Islet precursor cell (in vitro differentiated cells): ENCODE data around the gene MRGPRG.

Source experiments
- DNase-seq: peaks from one replicate; pipeline ENCODE4 v3.0.0-alpha.2; 2018

Gene MRGPRG

GRCh38 chr11:3225159-3225758 lies 6.6 kb upstream of the MRGPRG start:
- peak; percentile 84 for DNase-seq

DNA sequence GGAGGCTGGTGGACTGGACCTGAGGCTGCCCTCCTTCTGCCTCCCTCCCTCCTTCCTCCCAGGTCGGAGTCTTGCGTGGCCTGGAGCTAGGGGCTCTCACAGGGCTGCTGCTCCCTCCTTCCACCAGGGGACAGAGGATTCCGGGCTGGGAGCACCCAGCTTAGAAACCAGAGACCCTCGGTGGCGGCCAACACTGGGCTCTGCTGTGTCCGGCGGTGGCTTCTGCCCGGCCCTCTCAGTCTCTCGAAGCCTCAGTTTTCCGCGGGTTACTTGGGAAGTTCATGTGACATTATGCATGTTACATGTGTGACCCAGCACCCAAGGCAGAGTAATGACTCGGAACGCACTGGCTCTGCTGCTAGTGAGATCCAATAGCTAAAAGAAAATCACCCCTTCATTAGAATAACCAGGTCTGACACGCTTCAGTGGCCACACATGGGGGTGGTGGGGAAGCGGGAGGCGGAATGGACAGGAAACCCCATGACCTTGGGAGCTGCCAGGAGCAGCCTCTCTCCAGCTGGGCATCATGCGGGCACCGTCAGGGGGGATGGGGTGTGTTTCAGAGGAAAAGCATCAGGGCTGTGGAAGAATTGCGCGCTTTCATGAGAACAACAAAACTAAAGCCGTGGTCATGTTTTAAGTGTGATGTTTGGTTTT lies 5.9 kb upstream of the MRGPRG start:
- DNase-seq = peak; percentile 59

DNA sequence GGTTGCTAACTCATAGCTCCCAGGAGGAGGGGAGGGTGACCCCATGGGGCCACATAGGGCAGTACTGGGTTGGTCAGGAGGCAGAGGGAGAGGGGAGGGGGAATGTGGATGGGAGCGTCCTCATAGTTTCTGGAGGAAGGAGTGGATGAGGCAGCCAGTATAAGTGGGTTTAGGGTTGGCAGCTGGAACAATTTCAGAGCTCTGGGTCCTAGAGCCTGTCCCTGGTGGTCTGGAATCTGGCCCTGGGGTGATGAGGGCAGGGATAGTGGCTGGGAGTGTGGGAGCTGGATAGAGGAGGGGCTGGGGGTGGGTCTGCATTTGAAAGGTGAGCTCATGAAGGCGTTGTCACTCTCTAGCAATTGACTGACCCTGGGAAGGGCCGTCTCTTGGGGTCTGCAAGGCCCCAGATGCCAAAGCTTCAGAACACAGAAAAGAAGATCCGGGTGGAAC lies 5.3 kb upstream of the MRGPRG start:
- DNase-seq = peak; percentile 57

- no peak for DNase-seq
Measured at GRCh38 chr11:3222941-3223915, 4.6 kb upstream of the MRGPRG start.

GRCh38 chr11:3222003-3222855 lies 3.6 kb upstream of the MRGPRG start:
- DNase-seq = no peak

GRCh38 chr11:3221408-3222002 lies 2.9 kb upstream of the MRGPRG start:
- no peak for DNase-seq

- DNase-seq = peak; percentile 50
Measured at GRCh38 chr11:3220521-3221407, 2.2 kb upstream of the MRGPRG start.

GRCh38 chr11:3220101-3220500 lies 1.5 kb upstream of the MRGPRG start:
- peak; percentile 47 for DNase-seq

GRCh38 chr11:3219281-3219892 lies 774 bp upstream of the MRGPRG start:
- peak; percentile 51 for DNase-seq

DNA sequence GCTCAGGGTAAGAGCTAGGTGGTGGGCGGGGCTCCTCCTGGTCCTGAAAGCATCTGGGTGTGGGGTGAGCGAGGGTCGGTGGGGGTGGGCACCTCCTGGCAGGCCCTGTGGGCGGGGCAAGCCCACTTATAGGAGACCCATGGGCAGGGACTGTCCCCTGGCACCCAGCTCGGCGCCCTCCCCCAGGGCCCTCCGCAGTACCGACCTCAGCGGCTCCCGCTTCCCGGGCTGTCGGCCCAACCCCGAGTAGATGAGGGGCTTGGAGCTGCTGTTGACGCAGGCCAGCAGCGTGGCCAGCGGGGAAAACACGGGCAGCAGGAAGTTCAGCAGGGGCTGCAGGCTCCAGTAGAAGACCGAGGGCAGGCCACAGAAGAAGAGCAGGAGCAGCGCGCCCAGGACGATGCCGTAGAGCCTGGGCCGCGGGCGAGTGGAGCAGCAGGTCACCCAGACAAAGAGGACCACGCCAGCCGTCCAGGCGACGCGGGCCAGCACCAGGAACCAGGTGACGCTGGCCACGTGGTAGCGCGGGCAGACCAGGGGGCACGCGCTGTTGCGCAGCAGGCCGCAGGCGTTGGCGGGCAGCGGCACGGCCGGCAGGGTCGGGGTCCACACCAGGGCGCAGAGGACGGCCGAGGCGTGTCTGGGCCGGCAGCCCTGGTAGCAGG lies 663 bp downstream of the MRGPRG start:
- peak; percentile 46 for DNase-seq

- peak; percentile 32 for DNase-seq
Measured at GRCh38 chr11:3216027-3216525, 2.5 kb downstream of the MRGPRG start.

GRCh38 chr11:3215346-3216026 lies 3.1 kb downstream of the MRGPRG start:
- peak; percentile 49 for DNase-seq

GRCh38 chr11:3214420-3214699 lies 4.3 kb downstream of the MRGPRG start:
- no peak for DNase-seq

DNA sequence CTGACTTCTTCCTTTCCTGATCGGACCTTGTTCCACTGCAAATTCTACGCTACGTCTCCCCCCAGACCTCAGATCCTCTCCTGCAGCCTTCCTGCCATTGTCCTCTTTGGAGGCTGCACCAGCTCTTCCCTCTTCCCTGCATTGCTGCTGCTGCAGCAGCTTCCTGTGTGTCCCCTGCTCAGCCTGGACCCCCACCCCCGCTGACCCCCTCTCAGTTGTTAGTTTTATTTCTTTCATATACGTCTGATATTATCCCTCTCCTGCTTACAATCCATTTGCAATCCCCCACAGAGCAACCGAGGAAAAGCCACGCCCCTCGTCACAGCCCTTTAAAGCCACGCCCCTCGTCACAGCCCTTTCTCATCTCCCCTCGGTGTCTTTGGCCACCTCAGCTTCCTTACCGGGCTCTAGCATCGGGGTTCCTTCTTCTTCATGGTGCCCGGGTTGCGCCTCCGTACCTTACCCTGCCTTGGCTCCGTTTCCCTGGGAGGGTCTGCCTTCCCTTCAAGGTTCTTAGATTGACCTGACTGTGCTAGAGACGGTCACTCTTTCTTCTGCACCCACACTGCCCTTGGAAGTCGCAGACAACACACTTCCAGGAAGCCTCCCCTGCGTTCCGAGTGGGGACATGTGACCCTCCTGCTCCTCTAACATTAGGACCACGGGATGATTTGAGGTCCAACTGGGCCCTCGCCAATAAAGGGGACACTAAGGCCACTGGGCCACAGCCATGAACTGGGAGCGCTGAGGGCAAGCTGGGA lies 4.8 kb downstream of the MRGPRG start:
- DNase-seq = no peak

GRCh38 chr11:3208272-3208671 lies 10.3 kb downstream of the MRGPRG start:
- DNase-seq = no peak

DNA sequence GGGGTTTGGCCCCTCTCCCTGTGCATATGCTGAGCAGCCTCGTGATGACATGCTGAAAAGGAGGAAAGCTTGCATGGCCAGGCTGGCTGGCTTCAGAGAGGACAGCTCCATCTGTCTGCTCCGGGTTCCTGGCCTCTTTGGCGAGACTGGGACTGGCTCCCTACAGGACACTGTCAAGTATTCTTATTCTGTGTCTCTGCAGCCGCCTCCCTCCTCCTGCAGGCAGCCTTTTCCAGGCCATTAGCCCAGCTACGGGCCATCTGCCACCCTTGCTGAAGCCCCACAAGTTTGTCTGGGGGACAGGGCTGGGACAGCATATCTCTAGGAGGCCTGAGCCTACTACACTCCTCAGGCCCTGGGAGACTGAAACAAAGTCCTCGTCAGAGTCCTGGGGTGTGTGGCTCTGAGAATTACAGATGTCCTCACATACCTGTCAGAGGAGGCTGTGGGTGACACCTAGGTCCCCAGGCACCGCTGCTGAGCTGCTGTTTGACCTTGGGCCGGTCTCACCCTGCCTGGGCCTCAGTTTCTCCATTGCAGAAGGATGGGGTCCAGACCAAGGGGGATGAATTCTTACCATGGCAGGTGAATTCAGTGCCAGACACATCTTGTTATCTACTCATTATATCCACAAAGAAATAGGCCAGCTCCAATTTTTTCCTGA lies 11.0 kb downstream of the MRGPRG start:
- no peak for DNase-seq

- no peak for DNase-seq
Measured at GRCh38 chr11:3206922-3207204, 11.8 kb downstream of the MRGPRG start.

GRCh38 chr11:3206156-3206921 lies 12.3 kb downstream of the MRGPRG start:
- no peak for DNase-seq
